WTC11 (cell line): Measurements from ENCODE around the gene RGS21. TPM values are rescaled to one million over a fixed set of nuclear protein-coding genes. Genes with fewer than 3 reads are reported as not detected.

Experiments used
- ATAC-seq: fragments of 200-7000 bp; cut with Tn5 transposase; 2 replicates; pipeline ENCODE4 v1.10.0; 2021; ENCODE audit warnings: mild to moderate bottlenecking, moderate library complexity
- CTCF ChIA-PET: fragments of 300-600 bp; sonication (Branson Sonifier 250); formaldehyde crosslinking; loops from one replicate; lab custom pipeline; 2021; ENCODE audit warnings: antibody characterized with exemption; lab: Charles Lee
- POLR2A ChIA-PET: fragments of 350-600 bp; sonication (Branson Sonifier 250); formaldehyde crosslinking; loops from one replicate; lab custom pipeline; 2021; ENCODE audit warnings: antibody characterized with exemption; lab: Charles Lee
- DNase-seq: peaks from one replicate; pipeline ENCODE4 v3.0.0; 2021; ENCODE audit warnings: low spot score
- H3K27ac Mint-ChIP-seq: 2 replicates; pipeline ENCODE4 v1.8.0; 2021; ENCODE audit warnings: mixed read lengths
- H3K27me3 Mint-ChIP-seq: 2 replicates; pipeline ENCODE4 v1.8.0; 2021; ENCODE audit warnings: low read depth, mild to moderate bottlenecking, moderate library complexity, mixed read lengths
- H3K36me3 Mint-ChIP-seq: 2 replicates; pipeline ENCODE4 v1.8.0; 2021; ENCODE audit warnings: mixed read lengths
- H3K4me1 Mint-ChIP-seq: 2 replicates; pipeline ENCODE4 v1.8.0; 2022; ENCODE audit warnings: mixed read lengths
- H3K4me3 Mint-ChIP-seq: 2 replicates; pipeline ENCODE4 v1.8.0; 2021; ENCODE audit warnings: mild to moderate bottlenecking, moderate library complexity, mixed read lengths
- H3K9me3 Mint-ChIP-seq: 2 replicates; pipeline ENCODE4 v1.8.0; 2021; ENCODE audit warnings: mixed read lengths
- AR ChIP-seq: fragments of 250-450 bp; sonication (Bioruptor Pico); IDR thresholded peaks from 2 replicates; pipeline ENCODE4 v1.9.0; 2021; ENCODE audit warnings: mild to moderate bottlenecking
- E2F4 ChIP-seq: sonication (generic); formaldehyde crosslinking; IDR thresholded peaks from 2 replicates; pipeline ENCODE4 v1.8.1; 2022; ENCODE audit warnings: low read depth, mild to moderate bottlenecking, moderate library complexity, missing genetic modification reagents, borderline replicate concordance
- FOXP1 ChIP-seq: sonication (generic); formaldehyde crosslinking; IDR thresholded peaks from 2 replicates; pipeline ENCODE4 v1.8.0; 2022; ENCODE audit warnings: missing genetic modification reagents, mild to moderate bottlenecking, moderate library complexity, borderline replicate concordance
- GRHL2 ChIP-seq: fragments of 250-450 bp; sonication (Bioruptor Pico); IDR thresholded peaks from 2 replicates; pipeline ENCODE4 v1.8.0; 2022; ENCODE audit warnings: mild to moderate bottlenecking, moderate library complexity; ENCODE audit not compliant: insufficient replicate concordance, severe bottlenecking
- HMGXB4 ChIP-seq: sonication (generic); formaldehyde crosslinking; IDR thresholded peaks from 2 replicates; pipeline ENCODE4 v1.8.1; 2023; ENCODE audit warnings: mild to moderate bottlenecking, moderate library complexity, missing genetic modification reagents
- IRF1 ChIP-seq: sonication (generic); formaldehyde crosslinking; IDR thresholded peaks from 2 replicates; pipeline ENCODE4 v1.8.0; 2023; ENCODE audit warnings: missing genetic modification reagents
- NFYB ChIP-seq: sonication (generic); formaldehyde crosslinking; conservative IDR thresholded peaks from 2 replicates; pipeline ENCODE4 v1.8.0; 2022; ENCODE audit warnings: low read depth, missing genetic modification reagents
- OVOL2 ChIP-seq: fragments of 250-450 bp; sonication (Bioruptor Pico); IDR thresholded peaks from 2 replicates; pipeline ENCODE4 v1.9.0; 2021; ENCODE audit warnings: mild to moderate bottlenecking, borderline replicate concordance
- PRRX2 ChIP-seq: fragments of 250-450 bp; sonication (Bioruptor Pico); IDR thresholded peaks from 2 replicates; pipeline ENCODE4 v1.8.0; 2021; ENCODE audit warnings: mild to moderate bottlenecking
- RORB ChIP-seq: fragments of 250-450 bp; sonication (Bioruptor Pico); IDR thresholded peaks from 2 replicates; pipeline ENCODE4 v1.9.0; 2021; ENCODE audit warnings: mild to moderate bottlenecking
- SOX15 ChIP-seq: fragments of 250-450 bp; sonication (Bioruptor Pico); IDR thresholded peaks from 2 replicates; pipeline ENCODE4 v1.9.0; 2021; ENCODE audit warnings: mild to moderate bottlenecking
- TEAD1 ChIP-seq: sonication (generic); formaldehyde crosslinking; IDR thresholded peaks from 2 replicates; pipeline ENCODE4 v1.8.0; 2022; ENCODE audit warnings: mild to moderate bottlenecking, missing genetic modification reagents
- TEAD4 ChIP-seq: sonication (generic); formaldehyde crosslinking; IDR thresholded peaks from 2 replicates; pipeline ENCODE4 v1.8.0; 2022; ENCODE audit warnings: mild to moderate bottlenecking, missing genetic modification reagents
- TP53 ChIP-seq: sonication (generic); formaldehyde crosslinking; IDR thresholded peaks from 2 replicates; pipeline ENCODE4 v1.8.1; 2023; ENCODE audit warnings: mild to moderate bottlenecking, missing genetic modification reagents
- ZBTB43 ChIP-seq: sonication (generic); formaldehyde crosslinking; IDR thresholded peaks from 2 replicates; pipeline ENCODE4 v1.8.1; 2023; ENCODE audit warnings: mild to moderate bottlenecking, missing genetic modification reagents
- ZNF121 ChIP-seq: sonication (generic); formaldehyde crosslinking; IDR thresholded peaks from 2 replicates; pipeline ENCODE4 v1.8.0; 2023; ENCODE audit warnings: missing genetic modification reagents
- ZNF263 ChIP-seq: sonication (generic); formaldehyde crosslinking; IDR thresholded peaks from 2 replicates; pipeline ENCODE4 v1.8.1; 2022; ENCODE audit warnings: low read depth, mild to moderate bottlenecking, moderate library complexity, missing genetic modification reagents
- ZNF512 ChIP-seq: sonication (generic); formaldehyde crosslinking; IDR thresholded peaks from 2 replicates; pipeline ENCODE4 v1.8.1; 2022; ENCODE audit warnings: missing genetic modification reagents, borderline replicate concordance
- total RNA-seq: library from RNA; stranded (reverse); gene quantifications from 3 replicates; pipeline ENCODE4 v1.2.3, GENCODE V29; 2021

RGS21 gene
- total RNA-seq, 1 experiment from 2014 or later: not detected

GRCh38 chr1:192375306-192375705 is 58.5 kb downstream of the RGS21 start:
- CTCF ChIA-PET: no interaction called here
- POLR2A ChIA-PET: no interaction called here
- TF ChIP-seq RORB (no peak), ZBTB43 (CRISPR knock-in tag) (no peak), AR (CRISPR knock-in tag) (no peak), ZNF121 (no peak), IRF1 (no peak), PRRX2 (CRISPR knock-in tag) (no peak), TEAD1 (CRISPR knock-in tag) (no peak), TEAD4 (CRISPR knock-in tag) (no peak), ZNF512 (CRISPR knock-in tag) (no peak), GRHL2 (CRISPR knock-in tag) (no peak), NFYB (no peak), HMGXB4 (no peak), TP53 (CRISPR knock-in tag) (no peak)
- no peak overlapping the region for H3K4me3 Mint-ChIP-seq
- ATAC-seq: no peak
- H3K27ac Mint-ChIP-seq: no peak overlapping the region
- no peak for DNase-seq
- H3K9me3 Mint-ChIP-seq: peaks cover 5% of the 10 kb centered on the region
- H3K36me3 Mint-ChIP-seq: no peaks in the 10 kb centered on the region
- peaks cover 30% of the 10 kb centered on the region for H3K4me1 Mint-ChIP-seq
- no peaks in the 10 kb centered on the region for H3K27me3 Mint-ChIP-seq

GRCh38 chr1:192376374-192376773 is 59.6 kb downstream of the RGS21 start:
- no peak overlapping the region for H3K4me3 Mint-ChIP-seq
- no peak for ATAC-seq
- no peaks in the 10 kb centered on the region for H3K36me3 Mint-ChIP-seq
- H3K27ac Mint-ChIP-seq: no peak overlapping the region
- DNase-seq: no peak
- peaks cover 5% of the 10 kb centered on the region for H3K9me3 Mint-ChIP-seq
- no peak for TF ChIP-seq ZNF263 (CRISPR knock-in tag)
- TF ChIP-seq E2F4: no peak
- no peak for TF ChIP-seq SOX15 (CRISPR knock-in tag)
- no peak for TF ChIP-seq FOXP1 (CRISPR knock-in tag)
- TF ChIP-seq OVOL2 (CRISPR knock-in tag): no peak
- TF ChIP-seq AR (CRISPR knock-in tag): no peak
- no peak for TF ChIP-seq TP53 (CRISPR knock-in tag)
- no peak for TF ChIP-seq RORB
- CTCF ChIA-PET: no interaction called here
- POLR2A ChIA-PET: no interaction called here
- H3K27me3 Mint-ChIP-seq: no peaks in the 10 kb centered on the region
- H3K4me1 Mint-ChIP-seq: peaks cover 30% of the 10 kb centered on the region
